Sigmoid colon (tissue), 4 donors: ENCODE measurements around the gene HBS1L.

Source experiments
- EP300 ChIP-seq, 4 donors: sonication (generic); formaldehyde crosslinking; IDR thresholded peaks; one replicate each; pipeline ENCODE4 v1.6.1; 2017; ENCODE audit warnings: antibody characterized with exemption in 4 of 4
- POLR2AphosphoS5 ChIP-seq, 4 donors: sonication (generic); formaldehyde crosslinking; IDR thresholded peaks; one replicate each; pipeline ENCODE4 v1.6.1; 2017; ENCODE audit warnings: antibody characterized with exemption in 4 of 4
- TF ChIP-seq, protein P1 (sequence below), 4 experiments: fragments of 450-650 bp in 3 of 4; fragments of 200-600 bp in 1 of 4; IDR thresholded peaks; one replicate each; pipeline ENCODE4 v1.5.1; 2016 to 2019; ENCODE audit warnings: antibody characterized with exemption in 4 of 4, mild to moderate bottlenecking in 3 of 4, moderate library complexity in 2 of 4

DNA sequence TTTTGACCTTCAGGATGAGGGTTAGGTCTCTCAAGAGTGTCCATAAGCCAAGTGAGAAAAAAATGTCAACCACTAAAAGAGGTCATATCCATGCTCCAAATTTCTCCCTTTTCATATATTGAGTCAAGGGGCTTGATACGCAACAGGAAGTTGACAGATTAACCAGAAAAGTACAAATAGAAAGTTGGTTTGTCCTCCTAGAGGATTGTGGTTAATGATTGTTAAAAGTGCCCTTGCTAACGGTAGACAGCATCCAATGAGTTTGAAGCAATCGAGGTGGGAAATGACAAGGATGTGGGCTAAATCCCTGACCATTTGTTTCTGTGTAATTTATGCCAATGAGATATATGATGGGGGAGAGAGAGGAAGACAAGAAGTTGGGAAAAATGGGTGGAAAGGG, 18.1 kb upstream of the HBS1L start:
- TF ChIP-seq EP300 (IDR thresholded peaks at IDR 0.05) = no peak
- TF ChIP-seq, protein P1, sequence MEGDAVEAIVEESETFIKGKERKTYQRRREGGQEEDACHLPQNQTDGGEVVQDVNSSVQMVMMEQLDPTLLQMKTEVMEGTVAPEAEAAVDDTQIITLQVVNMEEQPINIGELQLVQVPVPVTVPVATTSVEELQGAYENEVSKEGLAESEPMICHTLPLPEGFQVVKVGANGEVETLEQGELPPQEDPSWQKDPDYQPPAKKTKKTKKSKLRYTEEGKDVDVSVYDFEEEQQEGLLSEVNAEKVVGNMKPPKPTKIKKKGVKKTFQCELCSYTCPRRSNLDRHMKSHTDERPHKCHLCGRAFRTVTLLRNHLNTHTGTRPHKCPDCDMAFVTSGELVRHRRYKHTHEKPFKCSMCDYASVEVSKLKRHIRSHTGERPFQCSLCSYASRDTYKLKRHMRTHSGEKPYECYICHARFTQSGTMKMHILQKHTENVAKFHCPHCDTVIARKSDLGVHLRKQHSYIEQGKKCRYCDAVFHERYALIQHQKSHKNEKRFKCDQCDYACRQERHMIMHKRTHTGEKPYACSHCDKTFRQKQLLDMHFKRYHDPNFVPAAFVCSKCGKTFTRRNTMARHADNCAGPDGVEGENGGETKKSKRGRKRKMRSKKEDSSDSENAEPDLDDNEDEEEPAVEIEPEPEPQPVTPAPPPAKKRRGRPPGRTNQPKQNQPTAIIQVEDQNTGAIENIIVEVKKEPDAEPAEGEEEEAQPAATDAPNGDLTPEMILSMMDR (IDR thresholded peaks at IDR 0.05) = no peak
- TF ChIP-seq POLR2AphosphoS5 (IDR thresholded peaks at IDR 0.05) = no peak
